Osteocyte (in vitro differentiated cells): ENCODE measurements around the gene COQ4. TPM values are rescaled to one million over a fixed set of nuclear protein-coding genes. Genes with fewer than 3 reads are reported as not detected.

ENCODE experiments used
- DNase-seq: peaks from one replicate; pipeline ENCODE4 v3.0.0; 2021; ENCODE audit warnings: mixed read lengths; ENCODE audit not compliant: unreplicated experiment; ENCODE audit errors: extremely low spot score
- H3K27ac Mint-ChIP-seq: one replicate; pipeline ENCODE4 v1.8.0; 2021; ENCODE audit warnings: mild to moderate bottlenecking, mixed read lengths; ENCODE audit not compliant: unreplicated experiment
- H3K27me3 Mint-ChIP-seq: one replicate; pipeline ENCODE4 v1.8.0; 2021; ENCODE audit warnings: mixed read lengths; ENCODE audit not compliant: unreplicated experiment
- H3K36me3 Mint-ChIP-seq: one replicate; pipeline ENCODE4 v1.8.0; 2021; ENCODE audit warnings: mixed read lengths; ENCODE audit not compliant: unreplicated experiment
- H3K4me1 Mint-ChIP-seq: one replicate; pipeline ENCODE4 v1.8.0; 2021; ENCODE audit warnings: mixed read lengths; ENCODE audit not compliant: unreplicated experiment
- H3K4me3 Mint-ChIP-seq: one replicate; pipeline ENCODE4 v1.8.0; 2021; ENCODE audit warnings: mild to moderate bottlenecking, moderate library complexity, mixed read lengths; ENCODE audit not compliant: unreplicated experiment
- H3K9me3 Mint-ChIP-seq: one replicate; pipeline ENCODE4 v1.8.0; 2021; ENCODE audit warnings: mixed read lengths; ENCODE audit not compliant: unreplicated experiment
- total RNA-seq: library from RNA; stranded (reverse); gene quantifications from 2 replicates; pipeline ENCODE4 v1.2.1, GENCODE V29; 2021
- TF ChIP-seq, protein P1 (sequence below): fragments of 200-600 bp; sonication (generic); IDR thresholded peaks from 2 replicates; pipeline ENCODE4 v1.5.0; 2021; ENCODE audit warnings: antibody characterized with exemption, mild to moderate bottlenecking, moderate library complexity

Gene COQ4
- total RNA-seq, 1 donor from 2014 or later = 38.4 TPM

DNA sequence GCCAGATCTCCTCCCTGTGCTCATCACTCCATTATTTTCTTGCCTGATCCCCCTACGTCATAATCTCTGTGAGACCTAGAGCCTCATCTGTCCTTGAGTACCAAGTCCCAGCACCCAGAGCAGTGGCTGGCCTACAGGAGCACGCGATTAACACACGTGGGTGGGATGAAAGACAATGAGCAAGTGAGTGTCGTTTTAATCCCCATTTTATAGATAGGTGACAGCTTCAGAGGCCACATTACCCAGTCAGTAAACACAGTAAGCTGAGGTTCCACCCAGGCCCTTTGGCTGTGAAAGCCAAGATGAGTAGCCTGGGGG is 17.7 kb upstream of the COQ4 start:
- DNase-seq = no peak
- TF ChIP-seq, protein P1, sequence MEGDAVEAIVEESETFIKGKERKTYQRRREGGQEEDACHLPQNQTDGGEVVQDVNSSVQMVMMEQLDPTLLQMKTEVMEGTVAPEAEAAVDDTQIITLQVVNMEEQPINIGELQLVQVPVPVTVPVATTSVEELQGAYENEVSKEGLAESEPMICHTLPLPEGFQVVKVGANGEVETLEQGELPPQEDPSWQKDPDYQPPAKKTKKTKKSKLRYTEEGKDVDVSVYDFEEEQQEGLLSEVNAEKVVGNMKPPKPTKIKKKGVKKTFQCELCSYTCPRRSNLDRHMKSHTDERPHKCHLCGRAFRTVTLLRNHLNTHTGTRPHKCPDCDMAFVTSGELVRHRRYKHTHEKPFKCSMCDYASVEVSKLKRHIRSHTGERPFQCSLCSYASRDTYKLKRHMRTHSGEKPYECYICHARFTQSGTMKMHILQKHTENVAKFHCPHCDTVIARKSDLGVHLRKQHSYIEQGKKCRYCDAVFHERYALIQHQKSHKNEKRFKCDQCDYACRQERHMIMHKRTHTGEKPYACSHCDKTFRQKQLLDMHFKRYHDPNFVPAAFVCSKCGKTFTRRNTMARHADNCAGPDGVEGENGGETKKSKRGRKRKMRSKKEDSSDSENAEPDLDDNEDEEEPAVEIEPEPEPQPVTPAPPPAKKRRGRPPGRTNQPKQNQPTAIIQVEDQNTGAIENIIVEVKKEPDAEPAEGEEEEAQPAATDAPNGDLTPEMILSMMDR = no peak
- H3K36me3 Mint-ChIP-seq = peaks cover 10% of the 10 kb centered on the region
- H3K27me3 Mint-ChIP-seq = no peaks in the 10 kb centered on the region
- no peaks in the 10 kb centered on the region for H3K9me3 Mint-ChIP-seq
- H3K27ac Mint-ChIP-seq = no peak overlapping the region
- H3K4me3 Mint-ChIP-seq = no peak overlapping the region
- H3K4me1 Mint-ChIP-seq = peaks cover 2% of the 10 kb centered on the region

DNA sequence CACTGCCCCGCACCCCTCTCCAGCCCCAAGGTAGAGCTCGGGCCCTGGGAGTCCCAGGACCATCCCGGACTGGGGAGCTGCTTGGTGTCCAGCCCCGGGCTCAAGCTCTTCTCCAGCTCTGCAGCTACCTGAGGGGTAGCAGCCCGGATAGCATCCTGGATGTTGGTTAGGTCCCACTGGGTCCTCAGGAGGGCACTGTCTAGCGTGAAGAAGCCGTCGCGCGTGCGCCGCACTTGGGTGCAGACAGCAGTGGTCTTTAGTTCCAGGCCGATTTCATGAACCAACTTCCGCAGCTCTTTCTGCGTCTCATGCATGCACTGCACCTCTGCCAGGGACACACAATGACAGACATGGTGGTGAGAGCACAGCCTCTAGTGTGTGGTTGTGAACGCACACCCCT is 13.1 kb upstream of the COQ4 start:
- no peak for DNase-seq
- TF ChIP-seq, protein P1 = no peak
- H3K27me3 Mint-ChIP-seq = no peaks in the 10 kb centered on the region
- no peaks in the 10 kb centered on the region for H3K4me1 Mint-ChIP-seq
- peaks cover 22% of the 10 kb centered on the region for H3K36me3 Mint-ChIP-seq
- no peaks in the 10 kb centered on the region for H3K9me3 Mint-ChIP-seq
- no peak overlapping the region for H3K27ac Mint-ChIP-seq
- no peak overlapping the region for H3K4me3 Mint-ChIP-seq

DNA sequence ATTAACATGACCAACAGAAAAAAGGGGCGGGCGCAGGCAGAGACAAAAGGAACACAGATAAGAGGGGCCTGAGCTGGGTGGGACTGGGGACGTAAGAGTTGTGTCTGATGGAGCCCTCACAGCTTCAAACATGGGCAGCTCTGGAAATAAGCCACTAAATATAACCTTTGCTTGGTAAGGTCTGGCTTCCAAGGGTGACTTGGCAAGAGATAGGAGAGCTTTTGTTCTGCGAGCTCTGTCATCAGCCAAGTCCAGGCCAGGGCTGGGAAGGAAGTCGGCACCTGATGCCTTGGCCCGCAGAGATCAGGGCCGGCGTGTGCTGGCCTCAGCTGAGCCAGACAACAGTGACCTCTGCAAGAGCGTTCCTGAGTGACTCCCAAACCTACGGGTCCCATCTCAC is 12.2 kb upstream of the COQ4 start:
- Mint-ChIP-seq H3K9me3 (no peaks in the 10 kb centered on the region), H3K36me3 (peaks cover 22% of the 10 kb centered on the region), H3K27me3 (no peaks in the 10 kb centered on the region), H3K4me3 (no peak overlapping the region), H3K4me1 (no peaks in the 10 kb centered on the region), H3K27ac (no peak overlapping the region)
- DNase-seq = no peak
- TF ChIP-seq, protein P1 = no peak

DNA sequence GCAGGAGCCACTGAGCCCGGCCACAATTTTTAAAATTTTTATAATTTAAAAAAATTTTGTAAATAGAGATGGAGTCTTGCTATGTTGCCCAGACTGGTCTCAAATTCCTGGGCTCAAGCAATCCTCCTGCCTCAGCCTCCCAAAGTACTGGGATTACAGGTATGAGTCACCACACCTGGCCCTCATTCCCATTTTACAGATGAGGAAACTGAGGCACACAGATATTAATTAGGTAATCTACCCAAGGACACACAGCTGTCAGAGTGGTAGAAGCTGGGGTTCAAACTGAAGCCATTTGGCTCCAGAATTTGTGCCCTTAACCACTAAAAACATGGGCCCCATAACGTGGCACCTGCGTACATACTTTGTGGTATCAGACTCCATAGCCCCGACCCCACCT is 7.9 kb upstream of the COQ4 start:
- TF ChIP-seq, protein P1 = no peak
- Mint-ChIP-seq H3K9me3 (no peaks in the 10 kb centered on the region), H3K4me1 (no peaks in the 10 kb centered on the region), H3K36me3 (peaks cover 15% of the 10 kb centered on the region), H3K4me3 (no peak overlapping the region), H3K27me3 (no peaks in the 10 kb centered on the region), H3K27ac (no peak overlapping the region)
- no peak for DNase-seq

DNA sequence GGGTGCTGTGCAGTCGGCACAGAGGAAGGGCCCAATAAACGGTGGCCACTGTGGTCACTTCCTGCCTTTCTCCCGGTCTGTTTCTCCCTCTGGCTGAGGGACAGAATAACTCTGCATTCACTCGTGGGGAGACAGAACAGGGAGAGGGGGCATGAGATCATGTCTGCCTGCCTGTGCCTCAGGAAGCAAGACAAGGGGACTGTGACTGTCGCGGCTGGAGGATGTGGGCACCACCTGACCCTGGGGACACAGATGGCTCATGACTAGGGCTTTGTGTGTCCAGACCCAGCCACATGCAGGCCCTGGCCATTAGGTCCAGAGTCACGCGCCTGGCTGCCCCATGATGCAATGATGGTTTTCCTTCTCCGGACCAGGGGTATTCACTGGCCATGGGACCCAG is 6.2 kb upstream of the COQ4 start:
- Mint-ChIP-seq H3K4me1 (peaks cover under 1% of the 10 kb centered on the region), H3K4me3 (no peak overlapping the region), H3K27ac (no peak overlapping the region), H3K9me3 (no peaks in the 10 kb centered on the region), H3K27me3 (no peaks in the 10 kb centered on the region), H3K36me3 (peaks cover 10% of the 10 kb centered on the region)
- no peak for DNase-seq
- TF ChIP-seq, protein P1 = no peak
